Measurements from ENCODE around the gene NTSR1.

DNA sequence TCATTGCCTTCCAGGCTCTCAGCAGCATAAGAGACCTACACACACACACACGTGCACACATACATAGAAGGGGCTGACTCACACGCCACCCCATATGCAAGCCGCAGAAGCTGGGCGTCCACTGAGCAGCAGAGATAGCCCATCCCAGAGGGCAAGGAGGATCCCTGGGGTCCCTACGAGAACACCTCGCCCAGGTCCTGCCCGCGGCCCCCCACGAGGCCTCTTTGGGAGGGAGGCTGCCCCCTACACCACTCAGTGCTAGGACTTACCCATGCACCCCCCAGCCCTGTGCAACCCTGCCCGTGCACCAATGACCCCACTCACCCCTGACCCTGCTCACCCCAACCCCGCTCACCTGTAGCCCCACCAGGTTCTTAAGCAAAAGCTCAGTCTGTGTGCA lies 20.6 kb upstream of the NTSR1 start:
- no peak for TF ChIP-seq CTCF (IDR thresholded peaks at IDR 0.05)
- TF ChIP-seq POLR2A (IDR thresholded peaks at IDR 0.05): no peak
